Stimulated activated CD8-positive, alpha-beta memory T cell treated with anti-CD3 and anti-CD28 coated beads, Interleukin-15, amount 100 ng/mL, for 48 hours (primary cell): ENCODE measurements around the gene IGSF23.

Source experiments
- DNase-seq, 2 donors: peaks; one replicate each; pipeline ENCODE4 v3.0.0-alpha.2; 2020; ENCODE audit warnings: low read depth in 2 of 2

The IGSF23 gene, protein sequence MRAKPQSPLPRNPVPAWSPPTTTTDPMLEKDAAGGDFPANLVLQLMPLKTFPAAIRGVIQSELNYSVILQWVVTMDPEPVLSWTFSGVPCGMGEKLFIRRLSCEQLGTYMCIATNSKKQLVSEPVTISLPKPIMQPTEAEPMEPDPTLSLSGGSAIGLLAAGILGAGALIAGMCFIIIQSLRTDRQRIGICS

DNA sequence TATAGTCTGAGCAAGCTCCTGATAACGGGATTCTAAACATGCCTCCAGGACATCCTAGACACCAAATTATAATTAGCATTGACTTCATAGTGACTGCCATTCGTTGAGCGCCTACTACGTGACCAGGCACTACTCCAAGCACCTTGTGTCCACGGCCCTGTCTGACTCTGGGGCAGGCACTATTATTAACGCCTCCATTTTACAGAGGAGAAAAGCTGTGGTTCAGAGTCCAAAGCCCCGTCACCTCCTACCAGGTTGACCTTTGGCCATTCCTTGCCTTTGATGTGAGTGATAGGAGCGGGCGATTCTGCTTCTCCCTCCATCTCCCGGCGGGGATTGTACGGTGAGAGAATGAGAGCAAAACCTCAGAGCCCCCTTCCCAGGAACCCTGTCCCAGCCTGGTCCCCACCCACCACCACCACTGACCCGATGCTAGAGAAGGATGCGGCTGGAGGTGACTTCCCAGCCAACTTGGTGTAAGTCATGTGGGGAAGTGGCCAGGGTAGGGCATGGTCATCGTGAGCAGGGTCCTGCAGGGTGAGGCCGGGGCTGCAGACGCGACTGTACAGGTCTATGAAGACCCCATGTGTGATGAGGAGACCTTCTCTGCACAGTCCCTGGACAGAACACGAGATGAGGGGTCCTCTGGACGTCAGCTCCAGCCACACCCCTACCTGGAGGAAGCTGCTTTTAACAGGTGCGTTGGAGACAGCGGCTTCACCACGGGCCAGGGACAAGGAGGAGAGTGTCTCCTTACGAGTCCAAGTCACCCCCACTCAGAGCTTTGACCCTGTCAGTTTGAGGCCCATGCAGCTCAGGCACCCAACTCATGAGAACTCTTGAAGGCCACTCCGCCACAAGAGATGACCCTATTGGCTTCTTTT, at the start of gene IGSF23:
IGSF23 (plus strand) TSS at position 269 of the 884 bp plus-strand sequence; CDS start at position 352, 83 bp downstream.
- DNase-seq: no peak

DNA sequence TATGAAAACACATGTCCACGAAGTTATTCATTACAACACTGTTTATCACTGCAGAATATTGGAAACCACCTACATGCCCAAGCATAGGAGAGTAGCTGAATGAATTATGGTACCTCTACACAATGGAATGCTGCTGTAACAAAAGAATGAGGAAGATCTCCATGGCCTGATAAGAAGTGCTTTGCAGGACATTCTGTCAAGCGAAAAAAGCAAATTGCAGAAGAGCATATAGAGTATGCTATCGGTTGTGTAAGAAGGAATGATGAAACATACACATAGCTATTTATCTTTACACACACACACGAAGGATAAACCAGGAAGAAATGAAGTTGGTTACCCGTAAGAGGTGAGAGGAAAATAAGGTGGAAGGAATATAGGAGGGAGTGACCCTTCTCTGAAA, 46.4 kb upstream of the IGSF23 start:
- DNase-seq: no peak

DNA sequence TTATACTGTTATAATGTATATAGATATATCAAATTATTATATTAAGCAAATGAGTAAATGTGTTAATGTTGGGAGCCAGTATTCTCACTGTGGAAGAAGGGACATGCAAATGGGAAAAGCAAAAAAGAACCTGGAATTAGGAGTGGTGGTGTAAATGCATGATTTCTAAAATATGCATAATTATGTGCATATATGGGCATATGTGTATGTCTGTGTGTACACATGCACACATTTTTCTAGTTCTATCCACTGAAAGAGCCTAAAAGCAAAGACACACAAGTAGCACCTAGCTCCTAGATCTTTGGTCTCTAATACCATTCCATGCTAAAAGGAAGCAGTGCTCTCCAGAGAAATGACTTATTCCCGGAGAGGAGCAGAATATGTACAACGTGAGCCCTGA, 45.6 kb upstream of the IGSF23 start:
- no peak for DNase-seq

DNA sequence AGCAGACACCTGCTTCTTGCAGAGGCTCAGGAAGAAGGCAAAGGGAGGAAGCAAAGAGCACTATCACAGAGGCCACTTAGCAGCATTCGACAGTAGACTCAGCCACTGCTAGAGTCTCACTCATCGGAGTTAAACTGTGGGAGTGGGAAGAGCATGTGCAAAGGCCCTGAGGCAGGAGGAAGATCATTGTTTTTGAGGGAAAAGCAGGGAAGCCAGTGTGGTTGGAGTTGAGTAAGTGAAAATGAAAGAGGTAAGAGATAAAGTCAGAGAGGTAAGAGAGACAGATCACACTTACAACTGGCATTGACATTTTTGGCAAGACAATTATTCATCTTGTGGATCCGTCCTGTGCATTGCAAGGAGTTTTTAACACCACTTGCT, 42.8 kb upstream of the IGSF23 start:
- DNase-seq: no peak

- DNase-seq: peak in 1 of 2 donors; percentile 16
Observed at GRCh38 chr19:44570984-44571684, 42.2 kb upstream of the IGSF23 start.

GRCh38 chr19:44571830-44572580, 41.4 kb upstream of the IGSF23 start:
- DNase-seq: no peak

DNA sequence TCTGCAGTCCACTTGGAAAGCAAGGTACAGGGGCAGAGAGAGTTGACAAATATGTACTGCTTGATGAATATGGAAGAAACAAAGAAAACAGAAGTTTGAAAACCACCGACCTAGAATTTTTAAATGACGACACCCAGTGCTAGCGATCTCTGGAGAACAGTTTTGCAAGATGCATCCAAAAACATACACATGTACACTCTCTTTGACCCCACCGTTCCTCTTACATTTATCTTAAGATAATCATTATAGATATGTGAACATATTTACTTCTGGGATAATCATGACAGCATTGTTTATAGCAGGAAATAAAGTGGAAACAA, 40.8 kb upstream of the IGSF23 start:
- no peak for DNase-seq

DNA sequence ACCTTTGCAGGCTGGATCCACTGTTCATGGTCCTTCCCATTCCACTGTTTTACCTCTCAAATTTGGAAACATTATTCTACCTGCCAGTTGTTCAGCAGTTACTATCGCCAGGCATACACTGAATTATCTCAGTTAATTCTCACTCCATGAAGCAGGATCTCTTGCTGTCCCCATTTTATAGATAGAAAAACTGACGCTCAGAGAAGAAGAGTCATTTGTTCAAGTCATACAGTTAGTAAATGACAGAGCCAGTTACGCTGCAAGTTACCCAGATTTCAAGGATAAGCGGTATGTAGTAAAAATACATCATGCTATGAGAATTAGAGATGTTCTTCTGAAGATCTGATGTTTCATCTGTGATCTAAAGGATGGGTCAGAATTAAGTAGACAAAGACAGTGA, 40.2 kb upstream of the IGSF23 start:
- DNase-seq: no peak

DNA sequence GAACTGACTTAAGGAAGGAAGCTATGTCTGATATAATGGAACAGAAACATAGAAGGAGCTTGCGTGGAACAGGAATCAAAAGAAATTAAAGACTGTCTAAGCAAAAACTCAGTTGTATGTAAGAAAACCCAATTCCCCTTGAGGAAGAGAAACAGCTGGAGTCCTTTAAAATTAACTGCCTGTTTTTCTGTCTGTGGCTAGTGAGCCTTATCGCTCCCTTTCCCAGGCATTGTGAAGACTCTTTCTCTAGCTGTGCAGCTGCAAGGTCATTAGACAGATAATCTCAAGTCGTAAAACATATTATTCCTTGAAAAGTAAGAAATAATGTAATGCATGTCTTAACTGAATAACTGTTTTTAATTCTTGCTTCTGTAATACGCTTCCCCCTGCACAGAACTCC, 39.7 kb upstream of the IGSF23 start:
- DNase-seq: no peak

- no peak for DNase-seq
Observed at GRCh38 chr19:44574186-44574950, 39.0 kb upstream of the IGSF23 start.

GRCh38 chr19:44575116-44575700, 38.2 kb upstream of the IGSF23 start:
- DNase-seq: no peak

DNA sequence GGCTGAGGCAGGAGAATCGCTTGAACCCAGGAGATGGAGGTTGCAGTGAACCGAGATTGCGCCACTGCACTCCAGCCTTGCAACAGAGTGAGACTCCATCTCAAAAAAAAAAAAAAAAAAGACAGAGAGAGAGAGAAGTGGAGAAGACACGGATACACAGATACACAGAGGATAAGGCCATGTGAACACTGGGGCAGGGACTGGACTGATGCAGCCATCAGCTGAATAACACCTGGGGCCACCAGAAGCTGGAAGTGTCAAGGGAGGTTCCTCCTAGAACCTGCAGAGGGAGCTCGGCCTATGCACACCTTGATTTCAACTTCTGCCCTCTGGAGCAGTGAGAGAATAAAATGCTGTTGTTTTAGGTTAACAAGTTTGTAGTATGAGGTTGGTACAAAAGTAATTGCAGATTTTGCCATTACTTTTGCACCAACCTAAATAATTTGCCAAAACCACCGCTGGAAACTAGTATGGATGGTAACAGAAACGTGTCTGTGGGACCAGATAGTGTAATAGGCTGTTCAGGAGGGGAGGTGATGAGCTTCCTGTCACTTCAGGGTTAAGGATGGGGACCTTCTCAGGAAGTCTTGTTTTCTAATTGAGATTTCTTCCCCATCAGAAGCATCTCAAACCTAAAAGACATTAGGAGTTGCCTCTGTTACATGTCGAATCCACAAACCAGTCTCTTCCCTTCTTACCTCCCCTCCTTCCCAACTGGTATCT, 36.4 kb upstream of the IGSF23 start:
- DNase-seq: no peak

DNA sequence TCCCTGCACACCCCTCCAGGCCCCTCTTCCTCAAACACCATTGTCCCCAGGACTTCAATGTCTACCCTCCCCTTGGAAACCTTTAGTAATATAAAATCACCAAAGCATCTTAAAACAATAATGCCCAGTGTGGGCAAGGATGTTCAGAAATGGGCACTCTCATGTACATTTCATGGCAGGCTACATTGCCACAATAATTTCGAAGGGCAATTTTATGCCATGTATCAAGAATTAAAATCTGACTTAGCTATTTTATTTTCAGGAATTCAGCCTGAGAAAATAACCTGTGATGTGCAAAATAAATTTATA, 35.8 kb upstream of the IGSF23 start:
- DNase-seq: no peak

DNA sequence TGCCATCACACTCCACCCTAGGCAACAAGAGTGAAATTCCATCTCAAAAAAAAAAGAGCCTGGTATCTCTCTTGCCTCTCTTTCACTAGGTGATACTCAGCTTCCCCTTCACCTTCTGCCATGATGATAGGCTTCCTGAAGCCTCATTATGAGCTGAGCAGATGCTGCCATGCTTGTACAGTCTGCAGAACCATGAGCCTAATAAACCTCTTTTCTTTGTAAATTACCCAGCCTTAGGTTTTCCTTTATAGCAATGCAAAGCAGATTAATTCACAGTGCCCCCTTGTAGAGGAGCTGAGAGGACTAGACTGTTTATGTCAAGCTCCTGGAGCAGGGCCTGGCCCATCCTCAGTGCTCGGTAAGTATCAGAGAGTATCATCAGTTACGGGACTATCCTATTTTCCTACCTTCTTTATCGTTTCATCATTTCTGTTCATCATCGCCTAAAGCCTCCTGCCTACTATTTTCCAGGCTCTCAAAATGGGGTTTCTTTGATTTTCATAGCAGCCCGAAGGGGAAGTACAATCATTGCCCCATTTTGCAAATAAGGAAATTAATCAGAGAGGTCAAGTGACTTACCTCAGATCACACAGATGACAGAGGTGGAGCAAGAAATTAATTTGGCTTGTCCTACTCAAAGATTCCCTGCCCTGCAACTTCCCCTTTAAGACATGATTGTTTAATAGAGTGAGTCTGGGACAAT, 33.5 kb upstream of the IGSF23 start:
- DNase-seq: no peak

- no peak for DNase-seq
Observed at GRCh38 chr19:44580366-44580895, 32.9 kb upstream of the IGSF23 start.

- DNase-seq: no peak
Observed at GRCh38 chr19:44581288-44581687, 32.1 kb upstream of the IGSF23 start.

DNA sequence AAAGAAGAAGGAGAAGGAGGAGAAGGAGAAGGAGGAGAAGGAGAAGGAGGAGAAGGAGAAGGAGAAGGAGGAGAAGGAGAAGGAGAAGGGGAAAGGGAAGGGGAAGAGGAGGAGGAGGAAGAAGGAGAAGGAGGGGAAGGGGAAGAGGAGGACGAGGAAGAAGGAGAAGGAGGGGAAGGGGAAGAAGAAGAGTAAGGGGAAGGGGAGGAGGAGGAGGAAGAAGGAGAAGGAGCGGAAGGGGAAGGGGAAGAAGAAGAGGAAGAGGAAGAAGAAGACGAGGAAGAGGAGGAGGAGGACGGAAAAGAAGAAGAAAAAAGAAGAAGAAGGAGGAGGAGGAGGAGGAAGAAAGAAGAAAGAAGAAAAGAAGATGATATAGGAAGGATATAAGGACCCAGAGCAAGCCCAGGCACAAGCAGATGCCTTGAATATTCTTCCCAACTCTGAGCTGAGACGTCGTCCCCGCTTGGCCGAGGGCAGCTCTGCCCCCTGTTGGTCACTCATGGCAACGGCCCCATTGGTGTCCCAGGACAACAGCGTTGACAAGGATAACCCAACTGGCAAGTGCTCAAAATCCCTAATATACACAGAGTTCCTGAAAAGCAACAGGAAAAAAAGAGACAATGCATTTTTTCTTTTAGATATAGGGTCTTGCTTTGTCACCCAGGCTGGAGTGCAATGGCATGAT, 30.6 kb upstream of the IGSF23 start:
- DNase-seq: peak in 1 of 2 donors; percentile 9

GRCh38 chr19:44585371-44586133, 27.8 kb upstream of the IGSF23 start:
- DNase-seq: no peak
